H9 (cell line): ENCODE data around the gene HAND1. TPM values are rescaled to one million over a fixed set of nuclear protein-coding genes. Genes with fewer than 3 reads are reported as not detected.

Source experiments
- DNase-seq: peaks from one replicate; pipeline ENCODE4 v3.0.0-alpha.2; 2017
- H2AFZ ChIP-seq: one replicate; pipeline ENCODE4 v1.6.1; 2013; ENCODE audit warnings: mild to moderate bottlenecking, low read length, control low read depth, moderate library complexity
- H2AK5ac ChIP-seq: 2 replicates; pipeline ENCODE4 v1.6.1; 2013; ENCODE audit warnings: low read length, control low read depth, mixed read lengths; ENCODE audit not compliant: insufficient read length
- H2BK120ac ChIP-seq: one replicate; pipeline ENCODE4 v1.6.1; 2013; ENCODE audit warnings: low read depth, mild to moderate bottlenecking, low read length, control low read depth, inconsistent platforms; ENCODE audit not compliant: poor library complexity, severe bottlenecking
- H2BK12ac ChIP-seq: 2 replicates; pipeline ENCODE4 v1.6.1; 2013; ENCODE audit warnings: low read length, control low read depth, mixed read lengths, low read depth; ENCODE audit not compliant: insufficient read length
- H2BK15ac ChIP-seq: 2 replicates; pipeline ENCODE4 v1.6.1; 2013; ENCODE audit warnings: low read depth, low read length, control low read depth
- H2BK20ac ChIP-seq: one replicate; pipeline ENCODE4 v1.6.1; 2013; ENCODE audit warnings: low read depth, mild to moderate bottlenecking, low read length, control low read depth, inconsistent platforms; ENCODE audit not compliant: poor library complexity, severe bottlenecking
- H2BK5ac ChIP-seq: 2 replicates; pipeline ENCODE4 v1.6.1; 2013; ENCODE audit warnings: low read length, control low read depth, mixed read lengths; ENCODE audit not compliant: insufficient read length
- H3K14ac ChIP-seq: 2 replicates; pipeline ENCODE4 v1.6.1; 2013; ENCODE audit warnings: low read length, control low read depth; ENCODE audit not compliant: insufficient read depth
- H3K18ac ChIP-seq: 2 replicates; pipeline ENCODE4 v1.6.1; 2013; ENCODE audit warnings: low read depth, mild to moderate bottlenecking, mixed read lengths, low read length, control low read depth; ENCODE audit not compliant: insufficient read length
- H3K23ac ChIP-seq: 2 replicates; pipeline ENCODE4 v1.6.1; 2013; ENCODE audit warnings: low read length, control low read depth, mixed read lengths, low read depth; ENCODE audit not compliant: insufficient read length
- H3K23me2 ChIP-seq: 2 replicates; pipeline ENCODE4 v1.6.1; 2013; ENCODE audit warnings: low read depth, mild to moderate bottlenecking, mixed read lengths, low read length, control low read depth; ENCODE audit not compliant: insufficient read length, poor library complexity, severe bottlenecking
- H3K27ac ChIP-seq: 2 replicates; pipeline ENCODE4 v1.5.1; 2013; ENCODE audit warnings: low read length, control low read depth, mixed read lengths, low read depth; ENCODE audit not compliant: insufficient read length
- H3K27me3 ChIP-seq: 2 replicates; pipeline ENCODE4 v1.6.1; 2013; ENCODE audit warnings: low read length, control low read depth, inconsistent platforms; ENCODE audit not compliant: insufficient read depth
- H3K4ac ChIP-seq: 2 replicates; pipeline ENCODE4 v1.6.1; 2013; ENCODE audit warnings: low read depth, mild to moderate bottlenecking, control low read depth, inconsistent platforms, low read length, moderate library complexity
- H3K4me1 ChIP-seq: 2 replicates; pipeline ENCODE4 v1.6.1; 2013; ENCODE audit warnings: low read length, control low read depth, inconsistent platforms; ENCODE audit not compliant: insufficient read depth
- H3K4me2 ChIP-seq: 2 replicates; pipeline ENCODE4 v1.6.1; 2013; ENCODE audit warnings: low read length, control low read depth, mixed read lengths; ENCODE audit not compliant: insufficient read length, insufficient read depth
- H3K56ac ChIP-seq: 2 replicates; pipeline ENCODE4 v1.6.1; 2013; ENCODE audit warnings: low read depth, mild to moderate bottlenecking, mixed read lengths, low read length, control low read depth; ENCODE audit not compliant: insufficient read length
- H3K79me1 ChIP-seq: 2 replicates; pipeline ENCODE4 v1.6.1; 2013; ENCODE audit warnings: low read depth, mild to moderate bottlenecking, moderate library complexity, low read length, control low read depth, inconsistent platforms; ENCODE audit not compliant: insufficient read depth, poor library complexity, severe bottlenecking
- H3K79me2 ChIP-seq: 2 replicates; pipeline ENCODE4 v1.6.1; 2013; ENCODE audit warnings: low read length, control low read depth, inconsistent platforms; ENCODE audit not compliant: insufficient read depth
- H3K9ac ChIP-seq: 2 replicates; pipeline ENCODE4 v1.6.1; 2013; ENCODE audit warnings: low read length, control low read depth, mixed read lengths; ENCODE audit not compliant: insufficient read length; ENCODE audit errors: extremely low read depth
- H3K9me3 ChIP-seq: one replicate; pipeline ENCODE4 v1.6.1; 2013; ENCODE audit warnings: low read depth, low read length, inconsistent platforms; ENCODE audit not compliant: control insufficient read depth
- H3T11ph ChIP-seq: one replicate; pipeline ENCODE4 v1.6.1; 2013; ENCODE audit warnings: mild to moderate bottlenecking, low read length, control low read depth, inconsistent platforms
- H4K20me1 ChIP-seq: one replicate; pipeline ENCODE4 v1.6.1; 2013; ENCODE audit not compliant: control insufficient read depth, insufficient read length, insufficient read depth
- H4K5ac ChIP-seq: 2 replicates; pipeline ENCODE4 v1.6.1; 2013; ENCODE audit warnings: low read depth, mild to moderate bottlenecking, mixed read lengths, low read length, control low read depth; ENCODE audit not compliant: insufficient read length
- H4K8ac ChIP-seq: replicated peaks from 2 replicates; pipeline ENCODE4 v1.6.1; 2013; ENCODE audit warnings: low read length, control low read depth, mixed read lengths, low read depth; ENCODE audit not compliant: insufficient read length
- H4K91ac ChIP-seq: 2 replicates; pipeline ENCODE4 v1.6.1; 2013; ENCODE audit warnings: low read depth, mild to moderate bottlenecking, moderate library complexity, mixed read lengths, low read length, control low read depth; ENCODE audit not compliant: insufficient read length
- H3K27ac Mint-ChIP-seq, 3 experiments: 2 replicates in 2 of 3; 3 replicates in 1 of 3; pipeline ENCODE4 v1.8.0; 2020 to 2021; ENCODE audit warnings: mixed read lengths in 3 of 3, mild to moderate bottlenecking in 1 of 3, moderate library complexity in 1 of 3
- H3K27me3 Mint-ChIP-seq: 2 replicates; pipeline ENCODE4 v1.8.0; 2021; ENCODE audit warnings: low read depth, mild to moderate bottlenecking, moderate library complexity, mixed read lengths
- H3K36me3 Mint-ChIP-seq, 3 experiments: 2 replicates in 2 of 3; 3 replicates in 1 of 3; pipeline ENCODE4 v1.8.0; 2020 to 2021; ENCODE audit warnings: low read depth in 3 of 3, mixed read lengths in 3 of 3; ENCODE audit not compliant: insufficient read depth in 1 of 3
- H3K4me1 Mint-ChIP-seq, 2 experiments: 2 replicates each; pipeline ENCODE4 v1.8.0; 2020; ENCODE audit warnings: mixed read lengths in 2 of 2
- H3K4me3 Mint-ChIP-seq, 2 experiments: 2 replicates in 1 of 2; 3 replicates in 1 of 2; pipeline ENCODE4 v1.8.0; 2020 to 2021; ENCODE audit warnings: mild to moderate bottlenecking in 2 of 2, mixed read lengths in 2 of 2, moderate library complexity in 1 of 2
- H3K9me3 Mint-ChIP-seq, 2 experiments: 2 replicates in 1 of 2; 3 replicates in 1 of 2; pipeline ENCODE4 v1.8.0; 2020; ENCODE audit warnings: mild to moderate bottlenecking in 2 of 2, mixed read lengths in 2 of 2, moderate library complexity in 1 of 2
- WGBS: extraction: QIAGEN DNeasy Blood & Tissue Kit; methylation state at CpG from one replicate; pipeline ENCODE4 v1.1.7; 2013; ENCODE audit warnings: missing lambda C conversion rate, low lambda C conversion rate, mixed read lengths; ENCODE audit not compliant: insufficient read length; ENCODE audit errors: extremely low coverage; 5-methylcytosine and 5-hydroxymethylcytosine counted together
- total RNA-seq: library from RNA; stranded (reverse); gene quantifications from 2 replicates; pipeline ENCODE4 v1.2.1, GENCODE V29; 2021
- TF ChIP-seq, protein P1 (sequence below): fragments of 200-600 bp; sonication (generic); conservative IDR thresholded peaks from 3 replicates; pipeline ENCODE4 v1.8.0; 2021; ENCODE audit warnings: antibody characterized with exemption, mild to moderate bottlenecking

Gene HAND1
- total RNA-seq, 1 experiment from 2014 or later = not detected

GRCh38 chr5:154506049-154506715, 28.2 kb upstream of the HAND1 start:
- H3K23ac ChIP-seq = no peak overlapping the region
- no peak overlapping the region for H2BK120ac ChIP-seq
- Mint-ChIP-seq H3K9me3 (no peaks in the 10 kb centered on the region), H3K4me1 (peaks cover 18 to 19% of the 10 kb centered on the region in 2 experiments), H3K4me3 (no peak overlapping the region), H3K27me3 (peaks cover 14% of the 10 kb centered on the region), H3K27ac (no peak overlapping the region; a peak in 1 of 7 replicates), H3K36me3 (no peaks in the 10 kb centered on the region)
- H3K18ac ChIP-seq = no peak overlapping the region
- H3K79me2 ChIP-seq = no peaks in the 10 kb centered on the region
- WGBS = no CpG with 5 or more reads among the region's 8 CpGs
- H3K27me3 ChIP-seq = no peaks in the 10 kb centered on the region
- H3T11ph ChIP-seq = no peak overlapping the region
- no peak overlapping the region for H3K9ac ChIP-seq
- H3K4ac ChIP-seq = no peak overlapping the region
- no peaks in the 10 kb centered on the region for H3K9me3 ChIP-seq
- TF ChIP-seq, protein P1, sequence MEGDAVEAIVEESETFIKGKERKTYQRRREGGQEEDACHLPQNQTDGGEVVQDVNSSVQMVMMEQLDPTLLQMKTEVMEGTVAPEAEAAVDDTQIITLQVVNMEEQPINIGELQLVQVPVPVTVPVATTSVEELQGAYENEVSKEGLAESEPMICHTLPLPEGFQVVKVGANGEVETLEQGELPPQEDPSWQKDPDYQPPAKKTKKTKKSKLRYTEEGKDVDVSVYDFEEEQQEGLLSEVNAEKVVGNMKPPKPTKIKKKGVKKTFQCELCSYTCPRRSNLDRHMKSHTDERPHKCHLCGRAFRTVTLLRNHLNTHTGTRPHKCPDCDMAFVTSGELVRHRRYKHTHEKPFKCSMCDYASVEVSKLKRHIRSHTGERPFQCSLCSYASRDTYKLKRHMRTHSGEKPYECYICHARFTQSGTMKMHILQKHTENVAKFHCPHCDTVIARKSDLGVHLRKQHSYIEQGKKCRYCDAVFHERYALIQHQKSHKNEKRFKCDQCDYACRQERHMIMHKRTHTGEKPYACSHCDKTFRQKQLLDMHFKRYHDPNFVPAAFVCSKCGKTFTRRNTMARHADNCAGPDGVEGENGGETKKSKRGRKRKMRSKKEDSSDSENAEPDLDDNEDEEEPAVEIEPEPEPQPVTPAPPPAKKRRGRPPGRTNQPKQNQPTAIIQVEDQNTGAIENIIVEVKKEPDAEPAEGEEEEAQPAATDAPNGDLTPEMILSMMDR = no peak
- no peak overlapping the region for H3K56ac ChIP-seq
- no peaks in the 10 kb centered on the region for H3K23me2 ChIP-seq
- H4K91ac ChIP-seq = no peak overlapping the region
- H3K27ac ChIP-seq = no peak overlapping the region
- no peak overlapping the region for H4K8ac ChIP-seq
- H3K79me1 ChIP-seq = no peaks in the 10 kb centered on the region
- no peak overlapping the region for H3K14ac ChIP-seq
- no peak overlapping the region for H2AK5ac ChIP-seq
- H2BK5ac ChIP-seq = no peak overlapping the region
- H2BK20ac ChIP-seq = no peak overlapping the region
- H2BK15ac ChIP-seq = no peak overlapping the region
- H4K5ac ChIP-seq = no peak overlapping the region
- no peak overlapping the region for H2AFZ ChIP-seq
- H3K4me2 ChIP-seq = no peak overlapping the region
- no peak overlapping the region for H2BK12ac ChIP-seq
- no peaks in the 10 kb centered on the region for H4K20me1 ChIP-seq
- H3K4me1 ChIP-seq = peaks cover 2% of the 10 kb centered on the region; the same call in 1 of the 2 replicates
- DNase-seq = no peak
